ENCODE data around the gene SLC2A6.

- TF ChIP-seq CTCF (IDR thresholded peaks at IDR 0.05 in 2 of 3, conservative IDR thresholded peaks at IDR 0.05 in 1 of 3; ENCODE audit: borderline replicate concordance in 1 of 3, insufficient read depth in 1 of 3, low read depth in 2 of 3, low read length in 2 of 3), result no peak
- no peak for TF ChIP-seq YY1 (IDR thresholded peaks at IDR 0.05; ENCODE audit: extremely low read depth, insufficient replicate concordance, low read depth, low read length)
- TF ChIP-seq ZNF274 (IDR thresholded peaks at IDR 0.05; ENCODE audit: low read depth, low read length), result no peak
- TF ChIP-seq POLR2A (IDR thresholded peaks at IDR 0.05; ENCODE audit: borderline replicate concordance, extremely low read depth, insufficient read depth, insufficient read length), result no peak
- no peak for TF ChIP-seq EZH2 (IDR thresholded peaks at IDR 0.05)
- TF ChIP-seq MAX (IDR thresholded peaks at IDR 0.05), result no peak
- no peak for TF ChIP-seq EZH2phosphoT487 (IDR thresholded peaks at IDR 0.05; ENCODE audit: borderline replicate concordance)
- TF ChIP-seq REST (IDR thresholded peaks at IDR 0.05; ENCODE audit: low read depth), result no peak
- TF ChIP-seq POLR2AphosphoS5 (IDR thresholded peaks at IDR 0.05; ENCODE audit: low read depth, low read length), result no peak
- no peak for TF ChIP-seq CBX3 (IDR thresholded peaks at IDR 0.05; ENCODE audit: low read depth)
- no peak for TF ChIP-seq CEBPB (IDR thresholded peaks at IDR 0.05; ENCODE audit: low read depth)
- TF ChIP-seq RAD21 (IDR thresholded peaks at IDR 0.05; ENCODE audit: low read depth), result no peak
- TF ChIP-seq TCF7L2 (IDR thresholded peaks at IDR 0.05; ENCODE audit: borderline replicate concordance, extremely low read depth, insufficient read depth, insufficient read length), result no peak
- no peak for TF ChIP-seq ZBTB33 (IDR thresholded peaks at IDR 0.05; ENCODE audit: extremely low read depth, insufficient replicate concordance, low read length)
Observed at GRCh38 chr9:133494636-133495326, 15.9 kb upstream of the SLC2A6 start.

Measured in HCT116 (cell line).